COLO829 (cell line): Measurements from ENCODE around the gene NRDE2.

ENCODE experiments used
- DNase-seq: peaks from one replicate; pipeline ENCODE4 v3.0.0; 2012; ENCODE audit warnings: low spot score

The NRDE2 gene

GRCh38 chr14:90331497-90332270, at the start of gene NRDE2:
TSS of gene NRDE2 (minus strand) at chr14:90331941. CDS start at chr14:90331904, 37 bp downstream.
- DNase-seq, result peak; percentile 90

GRCh38 chr14:90381011-90381786, 49.5 kb upstream of the NRDE2 start:
- no peak for DNase-seq

GRCh38 chr14:90379106-90379505, 47.4 kb upstream of the NRDE2 start:
- no peak for DNase-seq

GRCh38 chr14:90378249-90378648, 46.5 kb upstream of the NRDE2 start:
- no peak for DNase-seq

GRCh38 chr14:90375934-90376333, 44.2 kb upstream of the NRDE2 start:
- DNase-seq, result no peak

GRCh38 chr14:90374813-90375212, 43.1 kb upstream of the NRDE2 start:
- DNase-seq, result no peak

GRCh38 chr14:90373887-90374286, 42.1 kb upstream of the NRDE2 start:
- DNase-seq, result no peak

- DNase-seq, result no peak
Measured at GRCh38 chr14:90368946-90369721, 37.4 kb upstream of the NRDE2 start.

GRCh38 chr14:90362558-90362896, 30.8 kb upstream of the NRDE2 start:
- DNase-seq, result no peak

GRCh38 chr14:90361865-90362557, 30.3 kb upstream of the NRDE2 start:
- no peak for DNase-seq

- DNase-seq, result no peak
Measured at GRCh38 chr14:90358359-90358758, 26.6 kb upstream of the NRDE2 start.

GRCh38 chr14:90356925-90357324, 25.2 kb upstream of the NRDE2 start:
- DNase-seq, result no peak

- DNase-seq, result no peak
Measured at GRCh38 chr14:90355540-90356518, 24.1 kb upstream of the NRDE2 start.

GRCh38 chr14:90354551-90355298, 23.0 kb upstream of the NRDE2 start:
- DNase-seq, result no peak

- no peak for DNase-seq
Measured at GRCh38 chr14:90349739-90350138, 18.0 kb upstream of the NRDE2 start.

GRCh38 chr14:90348270-90348669, 16.5 kb upstream of the NRDE2 start:
- no peak for DNase-seq

GRCh38 chr14:90345239-90345557, 13.5 kb upstream of the NRDE2 start:
- DNase-seq, result no peak

- DNase-seq, result no peak
Measured at GRCh38 chr14:90344331-90345238, 12.8 kb upstream of the NRDE2 start.

GRCh38 chr14:90342327-90342726, 10.6 kb upstream of the NRDE2 start:
- DNase-seq, result no peak
